HepG2 (cell line): ENCODE data around the gene ULBP1. TPM values are rescaled to one million over a fixed set of nuclear protein-coding genes. Genes with fewer than 3 reads are reported as not detected.

ENCODE experiments used
- ATF7-NPFF ChIP-seq: sonication (generic); formaldehyde crosslinking; IDR thresholded peaks from 2 replicates; pipeline ENCODE4 v1.8.1; 2023; ENCODE audit warnings: mild to moderate bottlenecking, low read depth, missing genetic modification reagents, moderate library complexity
- GABPA ChIP-seq, 2 experiments: IDR thresholded peaks; 2 replicates each; pipeline ENCODE4 v1.6.1; 2011 to 2016; ENCODE audit warnings: low read depth in 2 of 2, low read length in 1 of 2, missing biosample characterization in 1 of 2, missing genetic modification characterization in 1 of 2
- HNF1A ChIP-seq, 2 experiments: sonication (generic) in 1 of 2; formaldehyde crosslinking in 1 of 2; IDR thresholded peaks; 2 replicates each; pipeline versions ENCODE4 v1.4.0 to v1.6.1; 2016 to 2020; ENCODE audit warnings: borderline replicate concordance in 1 of 2, low read depth in 1 of 2, mild to moderate bottlenecking in 1 of 2, missing genetic modification reagents in 1 of 2
- JARID2 ChIP-seq: sonication (generic); formaldehyde crosslinking; IDR thresholded peaks from 2 replicates; pipeline ENCODE4 v1.8.1; 2023; ENCODE audit warnings: missing genetic modification reagents, inconsistent platforms; ENCODE audit not compliant: insufficient replicate concordance
- JUN ChIP-seq: sonication (generic); formaldehyde crosslinking; IDR thresholded peaks from 2 replicates; pipeline ENCODE4 v1.4.0; 2020; ENCODE audit warnings: mild to moderate bottlenecking, missing genetic modification reagents
- KDM4B ChIP-seq: sonication (generic); formaldehyde crosslinking; IDR thresholded peaks from 2 replicates; pipeline ENCODE4 v1.4.0; 2020; ENCODE audit warnings: missing genetic modification reagents
- KDM5B ChIP-seq: sonication (generic); formaldehyde crosslinking; IDR thresholded peaks from 2 replicates; pipeline ENCODE4 v1.4.0; 2020; ENCODE audit warnings: missing genetic modification reagents, mild to moderate bottlenecking, borderline replicate concordance
- MTERF4 ChIP-seq: sonication (generic); formaldehyde crosslinking; IDR thresholded peaks from 2 replicates; pipeline ENCODE4 v1.8.0; 2023; ENCODE audit warnings: mild to moderate bottlenecking, missing genetic modification reagents
- PRDM4 ChIP-seq: sonication (generic); formaldehyde crosslinking; IDR thresholded peaks from 2 replicates; pipeline ENCODE4 v1.9.0; 2021; ENCODE audit warnings: missing genetic modification reagents, borderline replicate concordance
- SP4 ChIP-seq: sonication (generic); formaldehyde crosslinking; IDR thresholded peaks from 2 replicates; pipeline ENCODE4 v1.8.1; 2023; ENCODE audit warnings: mild to moderate bottlenecking, missing genetic modification reagents
- ZBTB39 ChIP-seq: sonication (generic); formaldehyde crosslinking; IDR thresholded peaks from 2 replicates; pipeline ENCODE4 v1.5.0; 2020; ENCODE audit warnings: missing genetic modification reagents
- ZNF263 ChIP-seq: sonication (generic); formaldehyde crosslinking; IDR thresholded peaks from 2 replicates; pipeline ENCODE4 v1.4.0; 2020; ENCODE audit warnings: missing genetic modification reagents
- ZNF567 ChIP-seq: sonication (generic); formaldehyde crosslinking; IDR thresholded peaks from 2 replicates; pipeline ENCODE4 v1.8.1; 2023; ENCODE audit warnings: mild to moderate bottlenecking, missing genetic modification reagents, borderline replicate concordance
- ZNF816 ChIP-seq: sonication (generic); formaldehyde crosslinking; IDR thresholded peaks from 2 replicates; pipeline ENCODE4 v1.8.0; 2022; ENCODE audit warnings: missing genetic modification reagents, mild to moderate bottlenecking, borderline replicate concordance
- polyA plus RNA-seq, 8 experiments: library from polyadenylated mRNA; depleted of rRNA in 3 of 8; stranded (reverse) in 7 of 8; unstranded in 1 of 8; fragments of >200 nt; fragmentation: Illumina TruSeq in 4 of 8; extraction: Trizol in 4 of 8; gene quantifications; 2 replicates each; pipeline versions ENCODE4 v1.2.1 to v1.2.3, GENCODE V29; 2011 to 2016; ENCODE audit warnings: low read depth in 4 of 8, missing spikeins in 1 of 8, mixed read lengths in 1 of 8; ENCODE audit not compliant: insufficient read depth in 1 of 8
- total RNA-seq, 5 experiments: library from RNA; depleted of rRNA; stranded (reverse); fragments of >200 nt; fragmentation: Illumina TruSeq; extraction: Trizol; gene quantifications; 2 replicates each; pipeline ENCODE4 v1.2.3, GENCODE V29; 2016; ENCODE audit warnings: low read depth in 1 of 5

Gene ULBP1
- total and polyA plus RNA-seq, 2 of the 13 experiments (the other 11 are each of a cell fraction or from before 2014, with no cell fraction given): 0.04 to 0.09 TPM

GRCh38 chr6:149925253-149925973 is 38.3 kb upstream of the ULBP1 start (continued):
- TF ChIP-seq KDM4B (CRISPR knock-in tag) (0 out of 2 replicates have a peak, but pooled peaks have one; percentile 29), PRDM4 (CRISPR knock-in tag) (no peak), ZBTB39 (CRISPR knock-in tag) (no peak), GABPA (IDR thresholded peaks at IDR 0.05; ENCODE audit: low read depth, low read length) (no peak), GABPA (CRISPR knock-in tag; IDR thresholded peaks at IDR 0.05; ENCODE audit: low read depth) (0 out of 2 replicates have a peak, but pooled peaks have one; percentile 25), MTERF4 (CRISPR knock-in tag) (no peak), ZNF816 (CRISPR knock-in tag) (no peak), ZNF263 (CRISPR knock-in tag) (peak; percentile 36; the same call in 1 of the 2 replicates), ZNF567 (CRISPR knock-in tag) (no peak), JARID2 (CRISPR knock-in tag) (no peak), ATF7-NPFF (CRISPR knock-in tag) (no peak), KDM5B (CRISPR knock-in tag) (peak; percentile 47; the same call in 1 of the 2 replicates), JUN (CRISPR knock-in tag) (no peak), SP4 (CRISPR knock-in tag) (no peak), HNF1A (IDR thresholded peaks at IDR 0.05; ENCODE audit: low read depth) (no peak), HNF1A (CRISPR knock-in tag; IDR thresholded peaks at IDR 0.05; ENCODE audit: borderline replicate concordance) (no peak)
